Endothelial cell of umbilical vein (primary cell): ENCODE results near the gene PUDP. TPM values are rescaled to one million over a fixed set of nuclear protein-coding genes. Genes with fewer than 3 reads are reported as not detected.
A peak's percentile ranks its signal among the peaks of the same experiment; 100 is the strongest.

Source experiments
- BruUV-seq: library from RNA; stranded (reverse); fragments of 400-500 nt; replicated peaks from 2 replicates; lab custom pipeline; 2021; lab: Mats Ljungman, UMichigan
- CTCF ChIA-PET: fragments of 300-600, 350-600 bp; sonication (Branson Sonifier 250); formaldehyde crosslinking; loops from one replicate; lab custom pipeline; 2021; ENCODE audit warnings: antibody characterized with exemption, inconsistent platforms; lab: Charles Lee
- POLR2A ChIA-PET: fragments of 300-600, 350-600 bp; sonication (Branson Sonifier 250); formaldehyde crosslinking; loops from one replicate; lab custom pipeline; 2021; ENCODE audit warnings: antibody characterized with exemption, inconsistent platforms; lab: Charles Lee
- DNase-seq: peaks from one replicate; pipeline ENCODE4 v3.0.0-alpha.2; 2011; ENCODE audit warnings: low read depth, low spot score
- FAIRE-seq: peaks from 2 replicates; lab custom pipeline; 2011; peaks lifted over from hg19 to GRCh38; lab: Jason Lieb, UNC
- H2AFZ ChIP-seq: 2 replicates; pipeline ENCODE4 v1.6.0; 2012; ENCODE audit warnings: low read depth, low read length, control low read depth, inconsistent platforms
- H3K27ac ChIP-seq: 2 replicates; pipeline ENCODE4 v1.5.1; 2011; ENCODE audit warnings: low read depth, mild to moderate bottlenecking, control low read depth, low read length, moderate library complexity; ENCODE audit not compliant: insufficient read depth
- H3K27me3 ChIP-seq, 2 experiments: 2 replicates each; pipeline versions ENCODE4 v1.6.0 to v1.6.1; 2011; ENCODE audit warnings: low read length in 2 of 2, mixed read lengths in 1 of 2; ENCODE audit not compliant: control insufficient read depth in 2 of 2, insufficient read depth in 2 of 2
- H3K36me3 ChIP-seq, 2 experiments: 2 replicates in 1 of 2; 3 replicates in 1 of 2; pipeline ENCODE4 v1.5.1; 2011; ENCODE audit warnings: low read length in 2 of 2, mild to moderate bottlenecking in 1 of 2, moderate library complexity in 1 of 2; ENCODE audit not compliant: control insufficient read depth in 2 of 2, insufficient read depth in 2 of 2; ENCODE audit errors: extremely low read depth in 1 of 2
- H3K4me1 ChIP-seq: 3 replicates; pipeline ENCODE4 v1.5.1; 2011; ENCODE audit warnings: mild to moderate bottlenecking, low read length; ENCODE audit not compliant: control insufficient read depth, insufficient read depth; ENCODE audit errors: extremely low read depth
- H3K4me2 ChIP-seq: 2 replicates; pipeline ENCODE4 v1.6.1; 2011; ENCODE audit warnings: low read length, control low read depth, mixed read lengths; ENCODE audit not compliant: insufficient read depth
- H3K4me3 ChIP-seq, 3 experiments: fragments of 200-600 bp in 1 of 3; sonication (generic), shearing (Covaris generic) in 1 of 3; replicated peaks in 1 of 3; 2 replicates each; pipeline ENCODE4 v1.5.1; 2011 to 2016; ENCODE audit warnings: control low read depth in 3 of 3, low read length in 3 of 3, mild to moderate bottlenecking in 2 of 3, inconsistent platforms in 1 of 3, low read depth in 1 of 3, moderate library complexity in 1 of 3; ENCODE audit not compliant: insufficient read depth in 1 of 3
- H3K79me2 ChIP-seq: 2 replicates; pipeline ENCODE4 v1.6.0; 2012; ENCODE audit warnings: low read length, inconsistent platforms; ENCODE audit not compliant: control insufficient read depth, insufficient read depth
- H3K9ac ChIP-seq: replicated peaks from 2 replicates; pipeline ENCODE3; 2011; ENCODE audit warnings: low read length, control low read depth; ENCODE audit not compliant: insufficient read depth; ENCODE audit errors: extremely low read depth
- H3K9me1 ChIP-seq: replicated peaks from 3 replicates; pipeline ENCODE4 v1.6.0; 2011; ENCODE audit warnings: mild to moderate bottlenecking, low read length; ENCODE audit not compliant: control insufficient read depth, insufficient read depth; ENCODE audit errors: extremely low read depth
- H3K9me3 ChIP-seq: replicated peaks from 2 replicates; pipeline ENCODE4 v1.5.1; 2012; ENCODE audit warnings: low read length, inconsistent platforms; ENCODE audit not compliant: control insufficient read depth, insufficient read depth
- H4K20me1 ChIP-seq: replicated peaks from 2 replicates; pipeline ENCODE3; 2011; ENCODE audit warnings: mild to moderate bottlenecking, low read length; ENCODE audit not compliant: control insufficient read depth, insufficient read depth; ENCODE audit errors: extremely low read depth
- CTCF ChIP-seq, 2 donors: IDR thresholded peaks; 1 replicate in 1 of 2; 2 replicates in 1 of 2; pipeline ENCODE4 v1.5.1; 2011; ENCODE audit warnings: low read length in 2 of 2, mild to moderate bottlenecking in 2 of 2, moderate library complexity in 2 of 2, control low read depth in 1 of 2, inconsistent platforms in 1 of 2, low read depth in 1 of 2; ENCODE audit not compliant: insufficient read depth in 1 of 2; ENCODE audit errors: extremely low read depth in 1 of 2
- EZH2 ChIP-seq: IDR thresholded peaks from 2 replicates; pipeline ENCODE4 v1.6.1; 2012; ENCODE audit warnings: borderline replicate concordance, low read depth, mild to moderate bottlenecking, moderate library complexity, low read length, inconsistent platforms; ENCODE audit not compliant: severe bottlenecking
- FOS ChIP-seq: IDR thresholded peaks from 2 replicates; pipeline ENCODE4 v1.6.1; 2011; ENCODE audit warnings: mild to moderate bottlenecking, low read length, moderate library complexity, borderline replicate concordance; ENCODE audit not compliant: insufficient read depth
- GATA2 ChIP-seq: IDR thresholded peaks from 2 replicates; pipeline ENCODE4 v1.7.0; 2011; ENCODE audit warnings: low read depth, mild to moderate bottlenecking, moderate library complexity, mixed read lengths, low read length; ENCODE audit not compliant: insufficient read length, insufficient read depth
- JUN ChIP-seq: IDR thresholded peaks from 2 replicates; pipeline ENCODE4 v1.6.1; 2011; ENCODE audit warnings: borderline replicate concordance, low read depth; ENCODE audit not compliant: insufficient read length, insufficient read depth
- MAX ChIP-seq: IDR thresholded peaks from 2 replicates; pipeline ENCODE4 v1.6.1; 2011; ENCODE audit not compliant: insufficient read depth, insufficient read length
- MYC ChIP-seq: IDR thresholded peaks from one replicate; pipeline ENCODE4 v1.6.1; 2011; ENCODE audit warnings: mild to moderate bottlenecking, low read depth, low read length
- POLR2A ChIP-seq: IDR thresholded peaks from 2 replicates; pipeline ENCODE4 v1.6.1; 2012; ENCODE audit warnings: low read depth, mild to moderate bottlenecking, control low read depth, low read length
- POLR2AphosphoS5 ChIP-seq: IDR thresholded peaks from 2 replicates; pipeline ENCODE4 v1.6.1; 2012; ENCODE audit warnings: low read depth, mild to moderate bottlenecking, control low read depth, low read length, moderate library complexity; ENCODE audit not compliant: insufficient read depth
- dilution Hi-C: fragments of 300-500 bp; cut with MboI; formaldehyde crosslinking; loops from one replicate; pipeline ENCODE4 v1.15.0; 2019; ENCODE audit warnings: low sequenced_read_pairs; ENCODE audit not compliant: extremely low pct_ligation_motif_present
- intact Hi-C: fragments of 100-400 bp; cut with micrococcal nuclease; formaldehyde crosslinking; loops from one replicate; pipeline ENCODE4 v1.10.0; 2022
- polyA plus RNA-seq, 4 experiments: library from polyadenylated mRNA; depleted of rRNA in 3 of 4; stranded (reverse) in 3 of 4; unstranded in 1 of 4; fragments of >200 nt; gene quantifications; 2 replicates each; pipeline versions ENCODE4 v1.2.1 to v1.2.3, GENCODE V29; 2011 to 2012; ENCODE audit warnings: missing spikeins in 1 of 4
- total RNA-seq: library from RNA; stranded (reverse); gene quantifications from 2 replicates; pipeline ENCODE4 v1.2.3, GENCODE V29; 2021

PUDP gene
- total and polyA plus RNA-seq, 2 donors (not counting 3 experiments of a cell fraction or from before 2014, with no cell fraction given), result 17.3 to 22.5 TPM

- H3K4me1 ChIP-seq, result no peaks in the 10 kb centered on the region
- H3K9me1 ChIP-seq, result no peaks in the 10 kb centered on the region
- intact Hi-C loops, result no loop called here
- no peak overlapping the region for H2AFZ ChIP-seq
- no peaks in the 10 kb centered on the region for H3K27me3 ChIP-seq
- H3K4me2 ChIP-seq, result no peak overlapping the region
- no peak overlapping the region for H3K27ac ChIP-seq
- H3K9ac ChIP-seq, result no peak overlapping the region
- CTCF ChIA-PET, result no interaction called here
- POLR2A ChIA-PET, result no interaction called here
- no peaks in the 10 kb centered on the region for H3K36me3 ChIP-seq
- no peaks in the 10 kb centered on the region for H3K79me2 ChIP-seq
- H4K20me1 ChIP-seq, result no peaks in the 10 kb centered on the region
- H3K9me3 ChIP-seq, result no peaks in the 10 kb centered on the region
- no TSS peak for BruUV-seq
- FAIRE-seq, result peak; percentile 78
- dilution Hi-C loops, result no loop called here
- DNase-seq, result peak; percentile 10
- TF ChIP-seq JUN, result no peak
- TF ChIP-seq GATA2, result no peak
- no peak for TF ChIP-seq MYC
- peak; percentile 16 to 50 for TF ChIP-seq CTCF (IDR thresholded peaks at IDR 0.05; ENCODE audit: extremely low read depth in 1 of 2, insufficient read depth in 1 of 2, low read depth in 1 of 2, low read length in 2 of 2)
- no peak overlapping the region for H3K4me3 ChIP-seq
These were observed 79.0 kb downstream of the PUDP start for GRCh38 chrX:7068939-7069367.

- dilution Hi-C loops, result no loop called here
- no TSS peak for BruUV-seq
- H3K9me1 ChIP-seq, result no peaks in the 10 kb centered on the region
- DNase-seq (no peak), FAIRE-seq (no peak)
- TF ChIP-seq JUN (no peak), GATA2 (no peak), MAX (no peak), CTCF (IDR thresholded peaks at IDR 0.05; ENCODE audit: extremely low read depth in 1 of 2, insufficient read depth in 1 of 2, low read depth in 1 of 2, low read length in 2 of 2) (no peak), EZH2 (no peak), POLR2AphosphoS5 (no peak), MYC (no peak), FOS (no peak), POLR2A (no peak)
- no peak overlapping the region for H3K4me3 ChIP-seq
- POLR2A ChIA-PET, result no interaction called here
- H3K36me3 ChIP-seq, result no peaks in the 10 kb centered on the region
- no peak overlapping the region for H3K9ac ChIP-seq
- no peak overlapping the region for H3K27ac ChIP-seq
- no peaks in the 10 kb centered on the region for H3K27me3 ChIP-seq
- no peaks in the 10 kb centered on the region for H3K4me1 ChIP-seq
- intact Hi-C loops, result no loop called here
- CTCF ChIA-PET, result interaction anchor here (1.3 kb wide), 1 partner anchor 81 kb away, joined by 3 read pairs; the partner anchor contains the start of gene PUDP
- no peaks in the 10 kb centered on the region for H4K20me1 ChIP-seq
- no peak overlapping the region for H3K4me2 ChIP-seq
- no peaks in the 10 kb centered on the region for H3K79me2 ChIP-seq
- no peak overlapping the region for H2AFZ ChIP-seq
- no peaks in the 10 kb centered on the region for H3K9me3 ChIP-seq
These were observed 80.7 kb downstream of the PUDP start for GRCh38 chrX:7067256-7067655.
